ENCODE results near the gene TAB2. TPM values are rescaled to one million over a fixed set of nuclear protein-coding genes. Genes with fewer than 3 reads are reported as not detected.

TAB2 gene
- total and polyA plus RNA-seq, 7 donors = 35.9 to 86.0 (median 56.5) TPM

- intact Hi-C loops (cut with DNase I) = no loop called here
- Histone ChIP-seq H3K4me3 (no peak overlapping the region), H3K27me3 (ENCODE audit: insufficient read depth in 3 of 3, low read length in 2 of 3) (no peaks in the 10 kb centered on the region), H3K27ac (no peak overlapping the region), H3K9me3 (no peaks in the 10 kb centered on the region), H3K36me3 (ENCODE audit: insufficient read depth in 1 of 2, low read depth in 1 of 2) (no peaks in the 10 kb centered on the region), H3K4me1 (no peaks in the 10 kb centered on the region)
- ATAC-seq = no peak
- 84 to 96% (median 91%) methylated on average over 1 of the region's 1 CpG for WGBS, 3 donors
- no peak for TF ChIP-seq CTCF (IDR thresholded peaks at IDR 0.05)
- DNase-seq = no peak
Measured at GRCh38 chr6:149278997-149279396, 38.5 kb upstream of the TAB2 start.

- H3K27ac ChIP-seq = no peak overlapping the region
- no peak for ATAC-seq
- H3K36me3 ChIP-seq (ENCODE audit: insufficient read depth in 1 of 2, low read depth in 1 of 2) = no peaks in the 10 kb centered on the region
- TF ChIP-seq CTCF (IDR thresholded peaks at IDR 0.05) = no peak
- H3K9me3 ChIP-seq = no peaks in the 10 kb centered on the region
- DNase-seq = no peak
- WGBS, 3 donors = 66 to 69% (median 67%) methylated on average over 3 of the region's 3 CpGs
- intact Hi-C loops (cut with DNase I) = no loop called here
- H3K4me3 ChIP-seq = no peak overlapping the region
- H3K27me3 ChIP-seq (ENCODE audit: insufficient read depth in 3 of 3, low read length in 2 of 3) = no peaks in the 10 kb centered on the region
- H3K4me1 ChIP-seq = no peaks in the 10 kb centered on the region
Measured at GRCh38 chr6:149284904-149285303, 32.6 kb upstream of the TAB2 start.

GRCh38 chr6:149285626-149286025 is 31.9 kb upstream of the TAB2 start:
- DNase-seq = no peak
- Histone ChIP-seq H3K36me3 (ENCODE audit: insufficient read depth in 1 of 2, low read depth in 1 of 2) (no peaks in the 10 kb centered on the region), H3K4me3 (no peak overlapping the region), H3K27me3 (ENCODE audit: insufficient read depth in 3 of 3, low read length in 2 of 3) (no peaks in the 10 kb centered on the region), H3K4me1 (no peaks in the 10 kb centered on the region), H3K27ac (no peak overlapping the region), H3K9me3 (no peaks in the 10 kb centered on the region)
- intact Hi-C loops (cut with DNase I) = no loop called here
- ATAC-seq = no peak
- 69 to 91% (median 90%) methylated on average over 6 of the region's 6 CpGs for WGBS, 3 donors
- no peak for TF ChIP-seq CTCF (IDR thresholded peaks at IDR 0.05)

- Histone ChIP-seq H3K9me3 (no peaks in the 10 kb centered on the region), H3K36me3 (ENCODE audit: insufficient read depth in 1 of 2, low read depth in 1 of 2) (no peaks in the 10 kb centered on the region), H3K4me1 (no peaks in the 10 kb centered on the region), H3K27ac (no peak overlapping the region), H3K27me3 (ENCODE audit: insufficient read depth in 3 of 3, low read length in 2 of 3) (no peaks in the 10 kb centered on the region), H3K4me3 (no peak overlapping the region)
- intact Hi-C loops (cut with DNase I) = no loop called here
- WGBS, 3 donors = 75 to 81% (median 78%) methylated on average over 6 of the region's 6 CpGs
- no peak for ATAC-seq
- DNase-seq = no peak
- TF ChIP-seq CTCF (IDR thresholded peaks at IDR 0.05) = no peak
Measured at GRCh38 chr6:149286905-149287304, 30.6 kb upstream of the TAB2 start.

- ATAC-seq = no peak
- TF ChIP-seq CTCF (IDR thresholded peaks at IDR 0.05) = no peak
- WGBS, 3 donors = 77 to 82% (median 80%) methylated on average over 4 of the region's 4 CpGs
- Histone ChIP-seq H3K4me3 (no peak overlapping the region), H3K4me1 (no peaks in the 10 kb centered on the region), H3K36me3 (ENCODE audit: insufficient read depth in 1 of 2, low read depth in 1 of 2) (no peaks in the 10 kb centered on the region), H3K27ac (no peak overlapping the region), H3K9me3 (no peaks in the 10 kb centered on the region), H3K27me3 (ENCODE audit: insufficient read depth in 3 of 3, low read length in 2 of 3) (peaks cover 0 to 2% (median 0%) of the 10 kb centered on the region in 3 donors)
- no peak for DNase-seq
- intact Hi-C loops (cut with DNase I) = no loop called here
Measured at GRCh38 chr6:149289192-149289781, 28.2 kb upstream of the TAB2 start.
